H9 (cell line): ENCODE results near the gene PLXNB3. TPM values are rescaled to one million over a fixed set of nuclear protein-coding genes. Genes with fewer than 3 reads are reported as not detected.

Experiments
- DNase-seq: peaks from one replicate; pipeline ENCODE4 v3.0.0-alpha.2; 2017
- H2AFZ ChIP-seq: one replicate; pipeline ENCODE4 v1.6.1; 2013; ENCODE audit warnings: mild to moderate bottlenecking, low read length, control low read depth, moderate library complexity
- H2AK5ac ChIP-seq: 2 replicates; pipeline ENCODE4 v1.6.1; 2013; ENCODE audit warnings: low read length, control low read depth, mixed read lengths; ENCODE audit not compliant: insufficient read length
- H2BK120ac ChIP-seq: one replicate; pipeline ENCODE4 v1.6.1; 2013; ENCODE audit warnings: low read depth, mild to moderate bottlenecking, low read length, control low read depth, inconsistent platforms; ENCODE audit not compliant: poor library complexity, severe bottlenecking
- H2BK12ac ChIP-seq: 2 replicates; pipeline ENCODE4 v1.6.1; 2013; ENCODE audit warnings: low read length, control low read depth, mixed read lengths, low read depth; ENCODE audit not compliant: insufficient read length
- H2BK15ac ChIP-seq: 2 replicates; pipeline ENCODE4 v1.6.1; 2013; ENCODE audit warnings: low read depth, low read length, control low read depth
- H2BK20ac ChIP-seq: one replicate; pipeline ENCODE4 v1.6.1; 2013; ENCODE audit warnings: low read depth, mild to moderate bottlenecking, low read length, control low read depth, inconsistent platforms; ENCODE audit not compliant: poor library complexity, severe bottlenecking
- H2BK5ac ChIP-seq: 2 replicates; pipeline ENCODE4 v1.6.1; 2013; ENCODE audit warnings: low read length, control low read depth, mixed read lengths; ENCODE audit not compliant: insufficient read length
- H3K14ac ChIP-seq: 2 replicates; pipeline ENCODE4 v1.6.1; 2013; ENCODE audit warnings: low read length, control low read depth; ENCODE audit not compliant: insufficient read depth
- H3K18ac ChIP-seq: 2 replicates; pipeline ENCODE4 v1.6.1; 2013; ENCODE audit warnings: low read depth, mild to moderate bottlenecking, mixed read lengths, low read length, control low read depth; ENCODE audit not compliant: insufficient read length
- H3K23ac ChIP-seq: 2 replicates; pipeline ENCODE4 v1.6.1; 2013; ENCODE audit warnings: low read length, control low read depth, mixed read lengths, low read depth; ENCODE audit not compliant: insufficient read length
- H3K23me2 ChIP-seq: 2 replicates; pipeline ENCODE4 v1.6.1; 2013; ENCODE audit warnings: low read depth, mild to moderate bottlenecking, mixed read lengths, low read length, control low read depth; ENCODE audit not compliant: insufficient read length, poor library complexity, severe bottlenecking
- H3K27ac ChIP-seq: 2 replicates; pipeline ENCODE4 v1.5.1; 2013; ENCODE audit warnings: low read length, control low read depth, mixed read lengths, low read depth; ENCODE audit not compliant: insufficient read length
- H3K27me3 ChIP-seq: 2 replicates; pipeline ENCODE4 v1.6.1; 2013; ENCODE audit warnings: low read length, control low read depth, inconsistent platforms; ENCODE audit not compliant: insufficient read depth
- H3K4ac ChIP-seq: 2 replicates; pipeline ENCODE4 v1.6.1; 2013; ENCODE audit warnings: low read depth, mild to moderate bottlenecking, control low read depth, inconsistent platforms, low read length, moderate library complexity
- H3K4me1 ChIP-seq: 2 replicates; pipeline ENCODE4 v1.6.1; 2013; ENCODE audit warnings: low read length, control low read depth, inconsistent platforms; ENCODE audit not compliant: insufficient read depth
- H3K4me2 ChIP-seq: 2 replicates; pipeline ENCODE4 v1.6.1; 2013; ENCODE audit warnings: low read length, control low read depth, mixed read lengths; ENCODE audit not compliant: insufficient read length, insufficient read depth
- H3K56ac ChIP-seq: 2 replicates; pipeline ENCODE4 v1.6.1; 2013; ENCODE audit warnings: low read depth, mild to moderate bottlenecking, mixed read lengths, low read length, control low read depth; ENCODE audit not compliant: insufficient read length
- H3K79me1 ChIP-seq: 2 replicates; pipeline ENCODE4 v1.6.1; 2013; ENCODE audit warnings: low read depth, mild to moderate bottlenecking, moderate library complexity, low read length, control low read depth, inconsistent platforms; ENCODE audit not compliant: insufficient read depth, poor library complexity, severe bottlenecking
- H3K79me2 ChIP-seq: 2 replicates; pipeline ENCODE4 v1.6.1; 2013; ENCODE audit warnings: low read length, control low read depth, inconsistent platforms; ENCODE audit not compliant: insufficient read depth
- H3K9ac ChIP-seq: 2 replicates; pipeline ENCODE4 v1.6.1; 2013; ENCODE audit warnings: low read length, control low read depth, mixed read lengths; ENCODE audit not compliant: insufficient read length; ENCODE audit errors: extremely low read depth
- H3K9me3 ChIP-seq: one replicate; pipeline ENCODE4 v1.6.1; 2013; ENCODE audit warnings: low read depth, low read length, inconsistent platforms; ENCODE audit not compliant: control insufficient read depth
- H3T11ph ChIP-seq: one replicate; pipeline ENCODE4 v1.6.1; 2013; ENCODE audit warnings: mild to moderate bottlenecking, low read length, control low read depth, inconsistent platforms
- H4K20me1 ChIP-seq: one replicate; pipeline ENCODE4 v1.6.1; 2013; ENCODE audit not compliant: control insufficient read depth, insufficient read length, insufficient read depth
- H4K5ac ChIP-seq: 2 replicates; pipeline ENCODE4 v1.6.1; 2013; ENCODE audit warnings: low read depth, mild to moderate bottlenecking, mixed read lengths, low read length, control low read depth; ENCODE audit not compliant: insufficient read length
- H4K8ac ChIP-seq: replicated peaks from 2 replicates; pipeline ENCODE4 v1.6.1; 2013; ENCODE audit warnings: low read length, control low read depth, mixed read lengths, low read depth; ENCODE audit not compliant: insufficient read length
- H4K91ac ChIP-seq: 2 replicates; pipeline ENCODE4 v1.6.1; 2013; ENCODE audit warnings: low read depth, mild to moderate bottlenecking, moderate library complexity, mixed read lengths, low read length, control low read depth; ENCODE audit not compliant: insufficient read length
- H3K27ac Mint-ChIP-seq, 3 experiments: 2 replicates in 2 of 3; 3 replicates in 1 of 3; pipeline ENCODE4 v1.8.0; 2020 to 2021; ENCODE audit warnings: mixed read lengths in 3 of 3, mild to moderate bottlenecking in 1 of 3, moderate library complexity in 1 of 3
- H3K27me3 Mint-ChIP-seq: 2 replicates; pipeline ENCODE4 v1.8.0; 2021; ENCODE audit warnings: low read depth, mild to moderate bottlenecking, moderate library complexity, mixed read lengths
- H3K36me3 Mint-ChIP-seq, 3 experiments: 2 replicates in 2 of 3; 3 replicates in 1 of 3; pipeline ENCODE4 v1.8.0; 2020 to 2021; ENCODE audit warnings: low read depth in 3 of 3, mixed read lengths in 3 of 3; ENCODE audit not compliant: insufficient read depth in 1 of 3
- H3K4me1 Mint-ChIP-seq, 2 experiments: 2 replicates each; pipeline ENCODE4 v1.8.0; 2020; ENCODE audit warnings: mixed read lengths in 2 of 2
- H3K4me3 Mint-ChIP-seq, 2 experiments: 2 replicates in 1 of 2; 3 replicates in 1 of 2; pipeline ENCODE4 v1.8.0; 2020 to 2021; ENCODE audit warnings: mild to moderate bottlenecking in 2 of 2, mixed read lengths in 2 of 2, moderate library complexity in 1 of 2
- H3K9me3 Mint-ChIP-seq, 2 experiments: 2 replicates in 1 of 2; 3 replicates in 1 of 2; pipeline ENCODE4 v1.8.0; 2020; ENCODE audit warnings: mild to moderate bottlenecking in 2 of 2, mixed read lengths in 2 of 2, moderate library complexity in 1 of 2
- WGBS: extraction: QIAGEN DNeasy Blood & Tissue Kit; methylation state at CpG from one replicate; pipeline ENCODE4 v1.1.7; 2013; ENCODE audit warnings: missing lambda C conversion rate, low lambda C conversion rate, mixed read lengths; ENCODE audit not compliant: insufficient read length; ENCODE audit errors: extremely low coverage; 5-methylcytosine and 5-hydroxymethylcytosine counted together
- total RNA-seq: library from RNA; stranded (reverse); gene quantifications from 2 replicates; pipeline ENCODE4 v1.2.1, GENCODE V29; 2021
- TF ChIP-seq, protein P1 (sequence below): fragments of 200-600 bp; sonication (generic); conservative IDR thresholded peaks from 3 replicates; pipeline ENCODE4 v1.8.0; 2021; ENCODE audit warnings: antibody characterized with exemption, mild to moderate bottlenecking

The PLXNB3 gene
- total RNA-seq, 1 experiment from 2014 or later = 1.9 TPM

GRCh38 chrX:153773218-153773611 is 9.2 kb downstream of the PLXNB3 start:
- no peak overlapping the region for H3K9ac ChIP-seq
- no CpG with 5 or more reads among the region's 23 CpGs for WGBS

More at GRCh38 chrX:153773218-153773611, 9.2 kb downstream of the PLXNB3 start:
- Mint-ChIP-seq H3K36me3 (peaks cover 0 to 2% (median 0%) of the 10 kb centered on the region in 3 experiments; a peak in 1 of 7 replicates), H3K9me3 (peaks cover 24 to 54% of the 10 kb centered on the region in 2 experiments), H3K4me1 (no peaks in the 10 kb centered on the region), H3K27ac (no peak overlapping the region), H3K4me3 (no peak overlapping the region), H3K27me3 (no peaks in the 10 kb centered on the region; the same call in 1 of the 2 replicates)
- Histone ChIP-seq H3K27ac (no peak overlapping the region), H4K8ac (no peak overlapping the region), H2AK5ac (no peak overlapping the region), H2BK12ac (no peak overlapping the region), H4K20me1 (no peaks in the 10 kb centered on the region), H2BK5ac (no peak overlapping the region), H2AFZ (no peak overlapping the region), H3T11ph (no peak overlapping the region), H3K9me3 (no peaks in the 10 kb centered on the region), H3K79me1 (no peaks in the 10 kb centered on the region), H2BK15ac (no peak overlapping the region), H4K5ac (no peak overlapping the region), H3K18ac (no peak overlapping the region), H2BK120ac (no peak overlapping the region), H3K56ac (no peak overlapping the region), H3K23me2 (no peaks in the 10 kb centered on the region), H4K91ac (no peak overlapping the region), H3K4me2 (no peak overlapping the region), H3K27me3 (no peaks in the 10 kb centered on the region), H3K23ac (no peak overlapping the region), H2BK20ac (no peak overlapping the region), H3K4me1 (no peaks in the 10 kb centered on the region), H3K14ac (no peak overlapping the region), H3K4ac (no peak overlapping the region), H3K79me2 (no peaks in the 10 kb centered on the region)
- DNase-seq = no peak
- TF ChIP-seq, protein P1, sequence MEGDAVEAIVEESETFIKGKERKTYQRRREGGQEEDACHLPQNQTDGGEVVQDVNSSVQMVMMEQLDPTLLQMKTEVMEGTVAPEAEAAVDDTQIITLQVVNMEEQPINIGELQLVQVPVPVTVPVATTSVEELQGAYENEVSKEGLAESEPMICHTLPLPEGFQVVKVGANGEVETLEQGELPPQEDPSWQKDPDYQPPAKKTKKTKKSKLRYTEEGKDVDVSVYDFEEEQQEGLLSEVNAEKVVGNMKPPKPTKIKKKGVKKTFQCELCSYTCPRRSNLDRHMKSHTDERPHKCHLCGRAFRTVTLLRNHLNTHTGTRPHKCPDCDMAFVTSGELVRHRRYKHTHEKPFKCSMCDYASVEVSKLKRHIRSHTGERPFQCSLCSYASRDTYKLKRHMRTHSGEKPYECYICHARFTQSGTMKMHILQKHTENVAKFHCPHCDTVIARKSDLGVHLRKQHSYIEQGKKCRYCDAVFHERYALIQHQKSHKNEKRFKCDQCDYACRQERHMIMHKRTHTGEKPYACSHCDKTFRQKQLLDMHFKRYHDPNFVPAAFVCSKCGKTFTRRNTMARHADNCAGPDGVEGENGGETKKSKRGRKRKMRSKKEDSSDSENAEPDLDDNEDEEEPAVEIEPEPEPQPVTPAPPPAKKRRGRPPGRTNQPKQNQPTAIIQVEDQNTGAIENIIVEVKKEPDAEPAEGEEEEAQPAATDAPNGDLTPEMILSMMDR = no peak
